Keratinocyte (primary cell): ENCODE measurements around the gene SELENBP1.

ENCODE experiments used
- CTCF ChIP-seq, 3 experiments: IDR thresholded peaks in 1 of 3; conservative IDR thresholded peaks in 1 of 3; optimal IDR thresholded peaks in 1 of 3; 2 replicates in 2 of 3; 3 replicates in 1 of 3; pipeline versions ENCODE3 to v1.5.1; 2011; ENCODE audit warnings: low read length in 3 of 3, mild to moderate bottlenecking in 3 of 3, moderate library complexity in 2 of 3, control low read depth in 1 of 3, inconsistent platforms in 1 of 3; ENCODE audit not compliant: insufficient read depth in 2 of 3; ENCODE audit errors: extremely low read depth in 1 of 3
- EZH2 ChIP-seq: IDR thresholded peaks from one replicate; pipeline ENCODE4 v1.6.1; 2012; ENCODE audit warnings: inconsistent platforms, mild to moderate bottlenecking, low read length, moderate library complexity

- TF ChIP-seq CTCF (optimal IDR thresholded peaks at IDR 0.05 in 1 of 3, IDR thresholded peaks at IDR 0.05 in 1 of 3, conservative IDR thresholded peaks at IDR 0.05 in 1 of 3; ENCODE audit: extremely low read depth in 1 of 3, insufficient read depth in 2 of 3, low read length in 3 of 3) (no peak), EZH2 (no peak)
Observed at GRCh38 chr1:151406176-151406575, 33.7 kb upstream of the SELENBP1 start.
